Measurements from ENCODE around the gene ANKFN1. TPM values are rescaled to one million over a fixed set of nuclear protein-coding genes. Genes with fewer than 3 reads are reported as not detected.

ANKFN1 gene
- total RNA-seq, 1 experiment from 2014 or later, result 0.49 TPM

- ChIA-PET CTCF (interaction anchor here (0.7 to 1.3 kb wide), 3 partner anchors 8 to 13 kb away, joined by 3 to 5 read pairs (median 4); no protein-coding TSS in a partner anchor), POLR2A (interaction anchor here (0.5 kb wide), 1 partner anchor 10 kb away, joined by 4 read pairs; no protein-coding TSS in a partner anchor)
- Mint-ChIP-seq H3K27ac (ENCODE audit: low read depth, unreplicated experiment) (no peak overlapping the region), H3K36me3 (ENCODE audit: insufficient read depth, unreplicated experiment) (no peaks in the 10 kb centered on the region), H3K4me3 (ENCODE audit: unreplicated experiment) (no peak overlapping the region), H3K27me3 (ENCODE audit: insufficient read depth, unreplicated experiment) (no peaks in the 10 kb centered on the region), H3K4me1 (ENCODE audit: insufficient read depth, unreplicated experiment) (no peaks in the 10 kb centered on the region), H3K9me3 (ENCODE audit: unreplicated experiment) (no peaks in the 10 kb centered on the region)
- BruUV-seq (replicated peaks), result no TSS peak
- TF ChIP-seq, protein P1, sequence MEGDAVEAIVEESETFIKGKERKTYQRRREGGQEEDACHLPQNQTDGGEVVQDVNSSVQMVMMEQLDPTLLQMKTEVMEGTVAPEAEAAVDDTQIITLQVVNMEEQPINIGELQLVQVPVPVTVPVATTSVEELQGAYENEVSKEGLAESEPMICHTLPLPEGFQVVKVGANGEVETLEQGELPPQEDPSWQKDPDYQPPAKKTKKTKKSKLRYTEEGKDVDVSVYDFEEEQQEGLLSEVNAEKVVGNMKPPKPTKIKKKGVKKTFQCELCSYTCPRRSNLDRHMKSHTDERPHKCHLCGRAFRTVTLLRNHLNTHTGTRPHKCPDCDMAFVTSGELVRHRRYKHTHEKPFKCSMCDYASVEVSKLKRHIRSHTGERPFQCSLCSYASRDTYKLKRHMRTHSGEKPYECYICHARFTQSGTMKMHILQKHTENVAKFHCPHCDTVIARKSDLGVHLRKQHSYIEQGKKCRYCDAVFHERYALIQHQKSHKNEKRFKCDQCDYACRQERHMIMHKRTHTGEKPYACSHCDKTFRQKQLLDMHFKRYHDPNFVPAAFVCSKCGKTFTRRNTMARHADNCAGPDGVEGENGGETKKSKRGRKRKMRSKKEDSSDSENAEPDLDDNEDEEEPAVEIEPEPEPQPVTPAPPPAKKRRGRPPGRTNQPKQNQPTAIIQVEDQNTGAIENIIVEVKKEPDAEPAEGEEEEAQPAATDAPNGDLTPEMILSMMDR (IDR thresholded peaks at IDR 0.05; ENCODE audit: unreplicated experiment), result no peak
- intact Hi-C loops (cut with micrococcal nuclease), result no loop called here
- DNase-seq (ENCODE audit: unreplicated experiment), result no peak
These were observed 333.5 kb downstream of the ANKFN1 start for GRCh38 chr17:56486732-56487131.

- intact Hi-C loops (cut with micrococcal nuclease), result no loop called here
- POLR2A ChIA-PET, result no interaction called here
- no peaks in the 10 kb centered on the region for H3K36me3 Mint-ChIP-seq (ENCODE audit: insufficient read depth, unreplicated experiment)
- no peaks in the 10 kb centered on the region for H3K4me1 Mint-ChIP-seq (ENCODE audit: insufficient read depth, unreplicated experiment)
- no peak overlapping the region for H3K4me3 Mint-ChIP-seq (ENCODE audit: unreplicated experiment)
- no TSS peak for BruUV-seq (replicated peaks)
- no peak for DNase-seq (ENCODE audit: unreplicated experiment)
- no peaks in the 10 kb centered on the region for H3K9me3 Mint-ChIP-seq (ENCODE audit: unreplicated experiment)
- CTCF ChIA-PET, result no interaction called here
- H3K27ac Mint-ChIP-seq (ENCODE audit: low read depth, unreplicated experiment), result no peak overlapping the region
- no peaks in the 10 kb centered on the region for H3K27me3 Mint-ChIP-seq (ENCODE audit: insufficient read depth, unreplicated experiment)
- TF ChIP-seq, protein P1 (IDR thresholded peaks at IDR 0.05; ENCODE audit: unreplicated experiment), result no peak
These were observed 335.5 kb downstream of the ANKFN1 start for GRCh38 chr17:56488800-56489199.

GRCh38 chr17:56489980-56490379, 336.7 kb downstream of the ANKFN1 start:
- intact Hi-C loops (cut with micrococcal nuclease), result no loop called here
- BruUV-seq (replicated peaks), result no TSS peak
- DNase-seq (ENCODE audit: unreplicated experiment), result no peak
- Mint-ChIP-seq H3K36me3 (ENCODE audit: insufficient read depth, unreplicated experiment) (no peaks in the 10 kb centered on the region), H3K4me1 (ENCODE audit: insufficient read depth, unreplicated experiment) (no peaks in the 10 kb centered on the region), H3K27me3 (ENCODE audit: insufficient read depth, unreplicated experiment) (no peaks in the 10 kb centered on the region), H3K4me3 (ENCODE audit: unreplicated experiment) (no peak overlapping the region), H3K9me3 (ENCODE audit: unreplicated experiment) (no peaks in the 10 kb centered on the region), H3K27ac (ENCODE audit: low read depth, unreplicated experiment) (no peak overlapping the region)
- TF ChIP-seq, protein P1 (IDR thresholded peaks at IDR 0.05; ENCODE audit: unreplicated experiment), result no peak
- ChIA-PET CTCF (interaction anchor here (0.6 to 1.6 kb wide), 4 partner anchors 10 to 720 kb away, joined by 3 to 5 read pairs (median 4); no protein-coding TSS in a partner anchor), POLR2A (no interaction called here)

- no TSS peak for BruUV-seq (replicated peaks)
- Mint-ChIP-seq H3K9me3 (ENCODE audit: unreplicated experiment) (no peaks in the 10 kb centered on the region), H3K4me1 (ENCODE audit: insufficient read depth, unreplicated experiment) (no peaks in the 10 kb centered on the region), H3K4me3 (ENCODE audit: unreplicated experiment) (no peak overlapping the region), H3K27ac (ENCODE audit: low read depth, unreplicated experiment) (no peak overlapping the region), H3K36me3 (ENCODE audit: insufficient read depth, unreplicated experiment) (no peaks in the 10 kb centered on the region), H3K27me3 (ENCODE audit: insufficient read depth, unreplicated experiment) (no peaks in the 10 kb centered on the region)
- no peak for DNase-seq (ENCODE audit: unreplicated experiment)
- intact Hi-C loops (cut with micrococcal nuclease), result no loop called here
- TF ChIP-seq, protein P1 (IDR thresholded peaks at IDR 0.05; ENCODE audit: unreplicated experiment), result no peak
- ChIA-PET POLR2A (no interaction called here), CTCF (interaction anchor here (0.5 to 2.0 kb wide), 4 partner anchors 8 to 101 kb away, joined by 3 to 5 read pairs (median 4); no protein-coding TSS in a partner anchor)
These were observed 342.3 kb downstream of the ANKFN1 start for GRCh38 chr17:56495556-56495955.

All from MCF 10A (cell line).